ENCODE data around the gene NTHL1.

The NTHL1 gene

GRCh38 chr16:2047330-2048115 is at the start of gene NTHL1, which contains the start of gene TSC2:
Gene NTHL1, minus strand, starts transcription at chr16:2047834. Its CDS starts 11 bp downstream, at chr16:2047823.
Gene TSC2, plus strand, starts transcription at chr16:2047985. Its CDS starts 631 bp downstream, at chr16:2048616.
- DNase-seq = peak; percentile 95

GRCh38 chr16:2096853-2097595 is 49.4 kb upstream of the NTHL1 start:
- DNase-seq = no peak

- DNase-seq = no peak
Measured at GRCh38 chr16:2095918-2096582, 48.4 kb upstream of the NTHL1 start.

- no peak for DNase-seq
Measured at GRCh38 chr16:2095315-2095853, 47.8 kb upstream of the NTHL1 start.

- no peak for DNase-seq
Measured at GRCh38 chr16:2093793-2094192, 46.2 kb upstream of the NTHL1 start.

- no peak for DNase-seq
Measured at GRCh38 chr16:2092866-2093265, 45.2 kb upstream of the NTHL1 start.

GRCh38 chr16:2092256-2092620 is 44.6 kb upstream of the NTHL1 start:
- no peak for DNase-seq

- DNase-seq = no peak
Measured at GRCh38 chr16:2091547-2092255, 44.1 kb upstream of the NTHL1 start.

- no peak for DNase-seq
Measured at GRCh38 chr16:2090777-2091546, 43.3 kb upstream of the NTHL1 start.

GRCh38 chr16:2090481-2090776 is 42.8 kb upstream of the NTHL1 start:
- no peak for DNase-seq

GRCh38 chr16:2089706-2090480 is 42.3 kb upstream of the NTHL1 start:
- no peak for DNase-seq

- peak; percentile 2 for DNase-seq
Measured at GRCh38 chr16:2088759-2089358, 41.2 kb upstream of the NTHL1 start.

GRCh38 chr16:2087748-2088631 is 40.4 kb upstream of the NTHL1 start:
- DNase-seq = no peak

GRCh38 chr16:2086812-2087747 is 39.4 kb upstream of the NTHL1 start:
- no peak for DNase-seq

- DNase-seq = no peak
Measured at GRCh38 chr16:2086106-2086742, 38.6 kb upstream of the NTHL1 start.

GRCh38 chr16:2085669-2086068 is 38.0 kb upstream of the NTHL1 start:
- DNase-seq = no peak

GRCh38 chr16:2084895-2085625 is 37.4 kb upstream of the NTHL1 start:
- no peak for DNase-seq
